DMS53 (cell line): ENCODE data around the gene IL13RA1.
"Not testable (repeated sequence)": the region's sequence is repeated elsewhere in the genome, so short reads cannot be mapped to it uniquely, and the experiment has no call there.

ENCODE experiments used
- DNase-seq: peaks from one replicate; lab custom pipeline; 2025; lab: John Stamatoyannopoulos, UW

Gene IL13RA1

GRCh38 chrX:118729042-118729652 is 1.7 kb downstream of the IL13RA1 start:
- no peak for DNase-seq

- no peak for DNase-seq
Observed at GRCh38 chrX:118730500-118731247, 3.3 kb downstream of the IL13RA1 start.

- not testable (repeated sequence) for DNase-seq
Observed at GRCh38 chrX:118732551-118732950, 5.1 kb downstream of the IL13RA1 start.

- DNase-seq = no peak
Observed at GRCh38 chrX:118734909-118735308, 7.5 kb downstream of the IL13RA1 start.

GRCh38 chrX:118736394-118737010 is 9.1 kb downstream of the IL13RA1 start:
- DNase-seq = no peak

GRCh38 chrX:118739577-118739976 is 12.2 kb downstream of the IL13RA1 start:
- DNase-seq = no peak

- DNase-seq = no peak
Observed at GRCh38 chrX:118740276-118740889, 13.0 kb downstream of the IL13RA1 start.

GRCh38 chrX:118742176-118742575 is 14.8 kb downstream of the IL13RA1 start:
- no peak for DNase-seq

- no peak for DNase-seq
Observed at GRCh38 chrX:118745570-118745969, 18.2 kb downstream of the IL13RA1 start.

- DNase-seq = no peak
Observed at GRCh38 chrX:118751950-118752783, 24.8 kb downstream of the IL13RA1 start.

- DNase-seq = no peak
Observed at GRCh38 chrX:118755633-118756032, 28.2 kb downstream of the IL13RA1 start.

- DNase-seq = no peak
Observed at GRCh38 chrX:118756101-118756500, 28.7 kb downstream of the IL13RA1 start.

GRCh38 chrX:118758511-118758910 is 31.1 kb downstream of the IL13RA1 start:
- DNase-seq = no peak

- no peak for DNase-seq
Observed at GRCh38 chrX:118760025-118760424, 32.6 kb downstream of the IL13RA1 start.

- DNase-seq = peak; percentile 8
Observed at GRCh38 chrX:118761939-118762707, 34.7 kb downstream of the IL13RA1 start.

GRCh38 chrX:118763489-118763888 is 36.1 kb downstream of the IL13RA1 start:
- no peak for DNase-seq

GRCh38 chrX:118764122-118764521 is 36.7 kb downstream of the IL13RA1 start:
- no peak for DNase-seq

- DNase-seq = no peak
Observed at GRCh38 chrX:118770133-118770760, 42.8 kb downstream of the IL13RA1 start.

GRCh38 chrX:118772051-118772450 is 44.6 kb downstream of the IL13RA1 start:
- DNase-seq = no peak

GRCh38 chrX:118773782-118774181 is 46.4 kb downstream of the IL13RA1 start:
- DNase-seq = peak; percentile 61

GRCh38 chrX:118779581-118779980 is 52.2 kb downstream of the IL13RA1 start:
- DNase-seq = no peak
